HCT116 (cell line): ENCODE measurements around the gene CTNNA1. TPM values are rescaled to one million over a fixed set of nuclear protein-coding genes. Genes with fewer than 3 reads are reported as not detected.

ENCODE experiments used
- ATAC-seq: fragments of 200-7000 bp; cut with Tn5 transposase; 2 replicates; pipeline ENCODE4 v1.9.1; 2020; ENCODE audit warnings: mild to moderate bottlenecking, moderate library complexity
- BruUV-seq: library from RNA; stranded (reverse); fragments of 400-500 nt; replicated peaks from 2 replicates; lab custom pipeline; 2021; lab: Mats Ljungman, UMichigan
- CTCF ChIA-PET: fragments of 300-600 bp; sonication (Branson Sonifier 250); formaldehyde crosslinking; loops from one replicate; lab custom pipeline; 2021; ENCODE audit warnings: antibody characterized with exemption; lab: Charles Lee
- POLR2A ChIA-PET: fragments of 300-600, 350-600 bp; sonication (Branson Sonifier 250); formaldehyde crosslinking; loops from one replicate; lab custom pipeline; 2021; ENCODE audit warnings: antibody characterized with exemption; lab: Charles Lee
- RAD21 ChIA-PET, 2 experiments: fragments of 300-600 bp; sonication (Branson Sonifier 250); formaldehyde crosslinking; loops; one replicate each; lab custom pipeline; 2023; ENCODE audit warnings: low total read pairs in 2 of 2; ENCODE audit not compliant: uncharacterized antibody in 2 of 2, unreplicated experiment in 2 of 2, low non-redundant PET in 1 of 2; lab: Charles Lee
- DNase-seq: peaks from one replicate; pipeline ENCODE4 v3.0.0-alpha.2; 2010; ENCODE audit warnings: low read depth, low spot score
- H2AFZ ChIP-seq: fragments of 200-600 bp; shearing (Covaris generic), sonication (generic); 2 replicates; pipeline ENCODE4 v1.6.1; 2017; ENCODE audit warnings: low read depth, mixed run types, mixed read lengths, antibody characterized with exemption, low read length; ENCODE audit not compliant: poor library complexity, severe bottlenecking
- H3K27ac ChIP-seq: 2 replicates; pipeline ENCODE4 v1.5.1; 2012; ENCODE audit warnings: low read depth, low read length
- H3K27me3 ChIP-seq: fragments of 200-600 bp; sonication (generic); 2 replicates; pipeline ENCODE4 v1.6.1; 2016; ENCODE audit warnings: mixed run types, low read length, mixed read lengths; ENCODE audit not compliant: insufficient read depth
- H3K36me3 ChIP-seq, 2 experiments: fragments of 200-500 bp in 1 of 2; fragments of 200-600 bp in 1 of 2; sonication (Bioruptor generic) in 1 of 2; sonication (generic) in 1 of 2; 2 replicates each; pipeline versions ENCODE4 v1.5.1 to v1.6.1; 2014 to 2016; ENCODE audit warnings: low read length in 2 of 2, inconsistent platforms in 1 of 2, mixed read lengths in 1 of 2, mixed run types in 1 of 2; ENCODE audit not compliant: insufficient read depth in 2 of 2, control insufficient read depth in 1 of 2
- H3K4me1 ChIP-seq, 2 experiments: fragments of 200-600 bp in 1 of 2; sonication (generic) in 1 of 2; 2 replicates each; pipeline versions ENCODE4 v1.5.1 to v1.6.1; 2012 to 2017; ENCODE audit warnings: low read length in 2 of 2, inconsistent platforms in 1 of 2, mild to moderate bottlenecking in 1 of 2, mixed read lengths in 1 of 2, mixed run types in 1 of 2, moderate library complexity in 1 of 2; ENCODE audit not compliant: insufficient read depth in 2 of 2, control insufficient read depth in 1 of 2
- H3K4me2 ChIP-seq: fragments of 200-600 bp; sonication (generic); 2 replicates; pipeline ENCODE4 v1.6.1; 2017; ENCODE audit warnings: mixed run types, low read length, mixed read lengths
- H3K4me3 ChIP-seq, 2 experiments: fragments of 200-600 bp in 1 of 2; sonication (generic) in 1 of 2; replicated peaks in 1 of 2; 2 replicates each; pipeline ENCODE4 v1.5.1; 2011 to 2016; ENCODE audit warnings: low read length in 2 of 2, control low read depth in 1 of 2, low read depth in 1 of 2, mild to moderate bottlenecking in 1 of 2, mixed read lengths in 1 of 2, mixed run types in 1 of 2
- H3K79me2 ChIP-seq: fragments of 200-600 bp; sonication (generic); 2 replicates; pipeline ENCODE4 v1.6.1; 2017; ENCODE audit warnings: mild to moderate bottlenecking, mixed run types, low read length, moderate library complexity, mixed read lengths; ENCODE audit not compliant: insufficient read depth
- H3K9ac ChIP-seq: fragments of 200-600 bp; sonication (generic); 2 replicates; pipeline ENCODE4 v1.6.1; 2016; ENCODE audit warnings: low read length, mixed read lengths
- H3K9me2 ChIP-seq: fragments of 200-600 bp; sonication (generic), shearing (Covaris generic); 2 replicates; pipeline ENCODE4 v1.6.1; 2017; ENCODE audit warnings: mixed run types, mild to moderate bottlenecking, moderate library complexity; ENCODE audit not compliant: insufficient read depth
- H3K9me3 ChIP-seq, 2 experiments: fragments of 200-500 bp in 1 of 2; fragments of 200-600 bp in 1 of 2; sonication (Bioruptor generic) in 1 of 2; sonication (generic) in 1 of 2; 2 replicates each; pipeline ENCODE4 v1.6.1; 2014 to 2017; ENCODE audit warnings: low read length in 2 of 2, mixed read lengths in 2 of 2, inconsistent platforms in 1 of 2, low read depth in 1 of 2, mild to moderate bottlenecking in 1 of 2, mixed run types in 1 of 2, moderate library complexity in 1 of 2; ENCODE audit not compliant: control insufficient read depth in 1 of 2, insufficient read depth in 1 of 2
- H4K20me1 ChIP-seq: fragments of 200-600 bp; sonication (generic), shearing (Covaris generic); 2 replicates; pipeline ENCODE4 v1.6.1; 2017; ENCODE audit warnings: mixed run types, mild to moderate bottlenecking, moderate library complexity; ENCODE audit not compliant: insufficient read depth
- ATF3 ChIP-seq: IDR thresholded peaks from 2 replicates; pipeline ENCODE4 v1.6.1; 2012
- CEBPB ChIP-seq: IDR thresholded peaks from 2 replicates; pipeline ENCODE4 v1.6.1; 2012; ENCODE audit warnings: low read depth
- CTCF ChIP-seq, 3 experiments: fragments of 200-600 bp in 1 of 3; sonication (generic) in 1 of 3; IDR thresholded peaks in 2 of 3; conservative IDR thresholded peaks in 1 of 3; 2 replicates each; pipeline ENCODE4 v1.5.1; 2012 to 2017; ENCODE audit warnings: low read depth in 2 of 3, low read length in 2 of 3, antibody characterized with exemption in 1 of 3, borderline replicate concordance in 1 of 3, control low read depth in 1 of 3, mild to moderate bottlenecking in 1 of 3, mixed read lengths in 1 of 3, mixed run types in 1 of 3, moderate library complexity in 1 of 3; ENCODE audit not compliant: insufficient read depth in 1 of 3
- EGR1 ChIP-seq: IDR thresholded peaks from 2 replicates; pipeline ENCODE4 v1.6.1; 2012; ENCODE audit warnings: low read depth
- ELF1 ChIP-seq: IDR thresholded peaks from 2 replicates; pipeline ENCODE4 v1.6.1; 2012; ENCODE audit warnings: low read depth, borderline replicate concordance
- EZH2 ChIP-seq: fragments of 200-600 bp; sonication (generic); IDR thresholded peaks from 2 replicates; pipeline ENCODE4 v1.6.1; 2017; ENCODE audit warnings: antibody characterized with exemption, mixed run types
- EZH2phosphoT487 ChIP-seq: fragments of 200-600 bp; IDR thresholded peaks from 2 replicates; pipeline ENCODE4 v1.6.1; 2018; ENCODE audit warnings: antibody characterized with exemption, borderline replicate concordance
- JUND ChIP-seq: IDR thresholded peaks from 2 replicates; pipeline ENCODE4 v1.6.1; 2012
- MAX ChIP-seq: IDR thresholded peaks from 2 replicates; pipeline ENCODE4 v1.6.1; 2012
- REST ChIP-seq: IDR thresholded peaks from 2 replicates; pipeline ENCODE4 v1.6.1; 2012; ENCODE audit warnings: low read depth
- SIN3A ChIP-seq: IDR thresholded peaks from 2 replicates; pipeline ENCODE4 v1.6.1; 2012; ENCODE audit warnings: low read depth
- SP1 ChIP-seq: IDR thresholded peaks from 2 replicates; pipeline ENCODE4 v1.6.1; 2012; ENCODE audit warnings: low read depth
- TCF7L2 ChIP-seq: IDR thresholded peaks from 2 replicates; pipeline ENCODE4 v1.7.0; 2011; ENCODE audit warnings: borderline replicate concordance, inconsistent platforms; ENCODE audit not compliant: insufficient read depth, insufficient read length; ENCODE audit errors: extremely low read depth
- YY1 ChIP-seq: IDR thresholded peaks from 2 replicates; pipeline ENCODE4 v1.6.1; 2011; ENCODE audit warnings: low read length, low read depth, moderate library complexity, mild to moderate bottlenecking; ENCODE audit not compliant: insufficient replicate concordance; ENCODE audit errors: extremely low read depth
- ZBTB33 ChIP-seq: IDR thresholded peaks from 2 replicates; pipeline ENCODE4 v1.6.1; 2011; ENCODE audit warnings: mild to moderate bottlenecking, low read length, moderate library complexity; ENCODE audit not compliant: insufficient replicate concordance; ENCODE audit errors: extremely low read depth
- ZFX ChIP-seq: fragments of 450-650 bp; IDR thresholded peaks from 2 replicates; pipeline ENCODE4 v1.6.1; 2017
- intact Hi-C: fragments of 100-400 bp; cut with micrococcal nuclease; formaldehyde crosslinking; loops from 2 replicates; pipeline ENCODE4 v1.10.0; 2022
- total RNA-seq: library from RNA; stranded (reverse); gene quantifications from one replicate; pipeline ENCODE4 v1.2.1, GENCODE V29; 2021; ENCODE audit not compliant: unreplicated experiment

The CTNNA1 gene
- total RNA-seq, 1 experiment from 2014 or later, result 313 TPM

- Histone ChIP-seq H3K79me2 (no peaks in the 10 kb centered on the region), H3K9me3 (no peaks in the 10 kb centered on the region), H3K9ac (no peak overlapping the region), H3K4me1 (no peaks in the 10 kb centered on the region), H3K36me3 (no peaks in the 10 kb centered on the region), H3K9me2 (no peaks in the 10 kb centered on the region), H3K27me3 (no peaks in the 10 kb centered on the region), H3K4me2 (no peak overlapping the region), H3K4me3 (no peak overlapping the region), H2AFZ (no peak overlapping the region), H3K27ac (no peak overlapping the region), H4K20me1 (no peaks in the 10 kb centered on the region)
- TF ChIP-seq SIN3A (no peak), EZH2 (no peak), TCF7L2 (no peak), SP1 (no peak), EZH2phosphoT487 (no peak), JUND (no peak), EGR1 (no peak), ATF3 (no peak), REST (no peak), ZFX (no peak), MAX (no peak), CTCF (IDR thresholded peaks at IDR 0.05 in 2 of 3, conservative IDR thresholded peaks at IDR 0.05 in 1 of 3; ENCODE audit: borderline replicate concordance in 1 of 3, insufficient read depth in 1 of 3, low read depth in 2 of 3, low read length in 2 of 3) (no peak), YY1 (no peak), ZBTB33 (no peak), CEBPB (no peak), ELF1 (no peak)
- no TSS peak for BruUV-seq
- ChIA-PET CTCF (no interaction called here), POLR2A (no interaction called here), RAD21 (no interaction called here)
- intact Hi-C loops, result no loop called here
- DNase-seq (no peak), ATAC-seq (no peak)
Measured at GRCh38 chr5:138947780-138948179, 194.6 kb downstream of the CTNNA1 start.
